Iris pigment epithelial cell (primary cell): ENCODE data around the gene ASXL1.

Source experiments
- DNase-seq: peaks from one replicate; pipeline ENCODE4 v3.0.0-alpha.2; 2011; ENCODE audit warnings: low read depth

ASXL1 gene

GRCh38 chr20:32440758-32441078, 82.6 kb downstream of the ASXL1 start:
- DNase-seq = no peak

DNA sequence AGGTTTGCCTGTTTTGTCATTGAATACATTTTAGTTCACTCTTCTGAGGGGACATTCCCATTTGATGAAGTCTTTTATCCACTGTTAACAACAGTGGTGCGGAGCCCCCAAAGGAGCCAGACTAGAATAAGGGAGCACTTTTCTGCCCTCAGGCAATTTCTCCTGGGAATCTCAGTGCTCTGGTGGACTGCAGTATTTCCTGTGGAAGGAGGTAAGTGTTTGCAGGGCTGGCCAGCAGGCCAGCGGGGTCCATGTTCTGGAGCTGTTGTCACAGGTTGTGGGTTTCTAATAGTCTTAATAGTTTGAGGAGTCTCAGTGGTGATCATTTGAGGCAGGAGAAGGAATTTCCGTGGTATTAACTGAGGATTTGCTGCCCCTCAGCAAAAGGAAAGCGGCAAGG, 83.5 kb downstream of the ASXL1 start:
- no peak for DNase-seq

- no peak for DNase-seq
Measured at GRCh38 chr20:32442630-32443373, 84.7 kb downstream of the ASXL1 start.

GRCh38 chr20:32443386-32443974, 85.3 kb downstream of the ASXL1 start:
- DNase-seq = no peak

GRCh38 chr20:32444474-32445220, 86.5 kb downstream of the ASXL1 start:
- DNase-seq = no peak

DNA sequence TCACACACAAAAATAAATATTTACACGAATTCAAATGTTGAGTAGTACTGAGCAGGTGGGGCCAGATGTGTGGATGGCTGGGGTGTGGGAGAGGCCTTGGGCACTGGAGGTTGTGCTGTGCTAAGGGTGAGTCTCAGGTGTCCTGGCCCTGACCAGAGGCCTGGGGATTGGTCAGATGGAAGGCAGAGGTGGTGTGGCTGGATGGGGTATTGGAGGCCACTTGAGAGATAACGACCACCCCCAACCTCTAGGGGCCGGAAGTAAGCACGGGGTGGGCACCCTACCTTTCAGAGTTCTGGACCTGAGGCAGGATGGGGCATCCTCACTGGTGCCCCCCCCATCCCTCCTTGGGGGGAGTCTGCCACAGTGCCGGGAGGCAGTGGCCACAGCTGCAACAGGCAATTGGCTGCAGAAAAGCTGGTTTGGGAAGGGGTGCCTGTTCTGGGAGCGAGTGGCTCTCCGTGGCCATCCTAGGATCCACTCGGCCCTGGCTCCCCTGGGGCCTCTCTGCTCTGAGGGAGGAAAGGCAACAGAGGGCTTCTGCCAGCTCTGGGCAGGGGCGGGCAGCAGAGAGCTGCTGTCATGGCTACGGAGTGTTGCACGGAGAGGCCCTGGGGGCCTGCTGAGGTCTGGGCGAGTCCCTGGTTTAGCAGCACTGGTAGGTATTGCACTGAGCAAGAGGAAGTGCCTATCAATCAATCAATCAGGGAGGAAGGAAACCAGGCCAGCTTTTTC, 87.6 kb downstream of the ASXL1 start:
- DNase-seq = no peak

- no peak for DNase-seq
Measured at GRCh38 chr20:32446301-32447100, 88.4 kb downstream of the ASXL1 start.

- no peak for DNase-seq
Measured at GRCh38 chr20:32447136-32448027, 89.3 kb downstream of the ASXL1 start.

DNA sequence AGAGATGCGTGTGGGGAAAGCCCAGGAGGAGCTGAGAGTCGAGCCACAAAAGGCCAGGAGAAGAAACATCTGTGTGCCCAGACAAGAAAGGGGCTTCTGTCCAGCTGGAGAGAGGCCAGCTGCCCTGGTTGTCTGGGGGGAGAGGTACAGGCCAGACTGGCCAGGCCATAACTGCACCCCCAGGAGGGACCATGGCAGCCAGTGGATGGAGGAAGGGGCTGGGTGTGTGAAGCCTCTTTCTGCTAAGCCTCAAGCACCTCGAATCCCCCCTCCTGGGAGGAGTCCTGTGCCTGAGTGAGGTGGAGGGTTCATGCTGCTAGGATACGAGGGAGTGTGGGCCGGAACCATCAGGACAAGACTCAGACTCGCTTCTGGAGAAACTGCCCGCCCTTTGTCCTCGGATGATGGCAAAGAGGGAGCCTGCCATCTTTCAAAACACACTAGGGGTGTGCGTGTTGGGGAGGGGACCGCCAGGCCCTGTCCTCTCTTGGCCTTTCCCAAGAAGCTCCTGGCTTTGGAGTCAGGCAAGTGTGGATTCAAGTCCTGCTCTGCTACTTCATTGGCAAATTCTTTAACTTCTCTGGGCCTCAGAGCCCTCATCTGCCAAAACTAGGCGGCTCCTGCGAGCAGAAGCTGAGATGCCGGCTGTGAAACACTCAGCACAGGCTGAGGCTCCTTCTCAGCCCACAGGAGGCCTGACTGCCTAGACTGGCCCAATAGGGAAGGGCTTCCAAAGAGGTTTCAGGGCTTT, 90.3 kb downstream of the ASXL1 start:
- no peak for DNase-seq

DNA sequence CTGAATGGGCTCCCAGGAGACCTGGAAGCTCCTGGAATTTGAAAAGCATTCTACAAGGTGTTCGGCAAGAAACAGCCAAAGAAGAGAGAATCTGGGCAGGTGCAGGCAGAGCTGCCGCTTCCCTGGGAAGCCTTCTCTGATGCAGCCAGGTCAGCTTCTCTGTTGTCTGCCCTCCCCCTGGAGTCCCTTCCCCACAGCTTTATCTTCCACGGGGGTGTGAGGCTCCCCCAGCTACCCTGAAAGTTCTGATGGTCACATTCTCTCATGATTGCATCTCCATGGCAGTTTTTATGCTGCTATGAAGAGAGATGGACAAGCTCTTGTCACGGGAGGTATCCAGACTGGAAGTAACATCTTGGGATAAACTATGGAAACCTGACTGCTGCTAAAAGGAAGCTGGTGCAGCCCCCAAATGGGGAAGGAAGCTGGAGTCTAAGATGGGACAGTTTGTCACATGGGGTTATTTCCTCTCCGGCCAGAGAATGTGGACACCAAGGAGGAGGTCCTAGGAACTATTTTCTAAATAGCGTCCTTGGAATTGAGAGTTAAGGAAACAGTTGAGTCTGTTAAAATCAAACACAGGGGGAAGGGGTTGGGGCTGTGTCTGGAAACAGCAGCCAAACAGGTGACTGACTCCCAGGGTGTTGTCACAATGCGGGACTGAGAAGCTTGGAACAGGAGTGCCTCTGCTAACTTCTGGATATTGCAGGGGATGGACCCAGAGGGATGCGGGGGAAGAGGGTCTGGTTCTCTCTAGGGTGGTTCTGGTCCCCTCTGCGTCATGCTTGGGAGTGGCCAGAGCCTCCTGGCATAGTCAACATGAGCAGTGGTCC, 91.1 kb downstream of the ASXL1 start:
- DNase-seq = no peak

- no peak for DNase-seq
Measured at GRCh38 chr20:32449890-32450401, 91.8 kb downstream of the ASXL1 start.

DNA sequence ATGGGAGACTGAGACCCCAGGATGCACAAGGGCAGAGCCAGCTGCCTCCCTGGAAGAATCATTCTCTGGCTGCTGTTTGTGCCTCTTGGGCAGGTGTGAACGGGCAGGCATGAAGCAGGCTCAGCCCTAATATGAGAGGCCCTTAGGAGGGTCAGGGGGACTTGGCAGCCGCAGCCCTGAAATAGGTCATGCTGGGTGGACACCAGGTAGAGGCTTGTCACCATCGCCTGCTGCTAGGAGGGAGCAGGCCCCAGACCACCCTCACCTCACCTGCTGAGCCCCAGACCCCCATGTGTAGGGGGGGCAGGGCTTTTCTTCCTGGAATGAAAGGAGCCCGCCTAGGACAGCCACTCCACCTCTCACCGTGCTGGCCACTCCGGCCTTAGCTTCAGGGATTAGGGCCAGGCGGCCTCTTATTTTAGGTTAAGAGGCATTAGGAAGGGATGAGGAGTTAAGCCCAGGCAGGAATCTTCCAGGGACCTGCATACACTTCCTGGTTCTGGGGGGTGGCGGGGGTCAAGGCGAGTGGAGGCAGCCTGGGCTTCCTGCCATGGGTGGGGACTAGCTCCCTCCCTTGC, 92.4 kb downstream of the ASXL1 start:
- no peak for DNase-seq

- no peak for DNase-seq
Measured at GRCh38 chr20:32451340-32451681, 93.2 kb downstream of the ASXL1 start.

DNA sequence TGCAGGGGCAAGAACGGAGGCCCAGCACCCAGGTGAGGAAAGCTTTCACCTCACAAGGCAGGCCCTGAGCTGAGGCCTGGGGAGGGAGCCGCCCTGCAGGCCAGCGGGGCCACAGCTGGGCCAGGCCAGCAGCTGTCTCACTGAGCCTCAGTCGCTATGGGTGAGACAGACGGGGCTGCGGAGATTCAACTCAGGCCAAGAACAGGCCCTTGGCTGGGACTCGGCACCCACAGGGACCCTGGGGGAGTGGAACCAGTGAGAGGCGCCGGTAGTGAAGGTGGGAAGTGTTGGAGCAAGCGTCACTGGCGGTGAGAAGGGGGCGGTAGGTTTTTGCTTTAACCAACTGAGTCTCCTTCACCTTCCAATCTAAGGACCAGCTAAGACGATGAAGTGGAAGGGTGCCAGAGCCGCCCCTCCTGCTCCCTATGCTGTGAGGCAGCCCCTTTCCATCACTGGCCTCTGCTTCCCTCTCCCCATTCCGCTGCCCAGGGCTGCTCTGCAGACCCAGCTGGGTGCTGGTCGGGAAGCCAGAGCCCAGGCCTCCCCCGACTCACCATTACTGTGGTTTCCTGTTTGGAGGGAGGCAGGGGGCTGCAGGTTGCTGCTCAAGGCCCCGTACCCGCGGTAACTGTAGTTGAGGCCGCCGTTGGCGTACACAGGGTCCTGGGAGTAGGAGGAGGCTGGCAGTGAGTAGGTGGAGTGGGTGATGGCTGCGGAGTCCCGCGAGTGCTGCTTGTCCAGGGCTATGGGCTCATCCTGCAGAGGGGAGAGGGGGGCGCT, 93.7 kb downstream of the ASXL1 start:
- no peak for DNase-seq

DNA sequence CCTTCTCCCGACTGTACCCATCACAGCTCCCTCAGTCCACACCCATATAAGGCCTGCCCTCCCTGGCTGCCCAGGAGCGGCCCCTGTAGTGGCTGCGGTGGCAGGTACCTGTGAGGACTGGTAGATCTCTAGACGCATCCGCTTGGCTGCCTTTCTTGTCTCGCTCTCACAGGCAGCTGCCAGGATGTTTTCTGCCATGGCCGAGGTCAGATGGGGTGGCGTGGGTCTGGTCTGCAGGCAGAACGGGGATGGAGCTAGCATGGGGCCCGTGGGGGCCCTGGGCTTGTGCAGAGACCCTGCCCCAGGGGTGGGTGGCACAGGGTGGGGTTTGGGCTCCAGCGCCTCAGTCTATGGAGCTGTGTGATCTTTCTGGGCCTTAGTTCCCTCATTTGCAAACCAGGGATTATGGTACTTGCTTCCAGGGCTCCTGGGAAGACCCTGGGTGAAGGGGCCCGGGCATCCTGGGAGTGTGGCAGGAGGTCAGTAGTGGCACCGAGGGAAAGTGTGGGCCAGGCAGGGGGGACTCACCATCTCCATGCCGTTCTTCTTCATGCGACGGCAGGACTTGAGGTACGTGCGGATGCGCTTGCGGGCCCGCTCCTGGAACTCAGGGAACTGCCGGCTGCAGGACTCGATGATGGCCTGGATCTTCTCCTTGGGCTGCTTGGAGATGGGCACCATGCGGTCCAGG, 94.8 kb downstream of the ASXL1 start:
- DNase-seq = no peak

DNA sequence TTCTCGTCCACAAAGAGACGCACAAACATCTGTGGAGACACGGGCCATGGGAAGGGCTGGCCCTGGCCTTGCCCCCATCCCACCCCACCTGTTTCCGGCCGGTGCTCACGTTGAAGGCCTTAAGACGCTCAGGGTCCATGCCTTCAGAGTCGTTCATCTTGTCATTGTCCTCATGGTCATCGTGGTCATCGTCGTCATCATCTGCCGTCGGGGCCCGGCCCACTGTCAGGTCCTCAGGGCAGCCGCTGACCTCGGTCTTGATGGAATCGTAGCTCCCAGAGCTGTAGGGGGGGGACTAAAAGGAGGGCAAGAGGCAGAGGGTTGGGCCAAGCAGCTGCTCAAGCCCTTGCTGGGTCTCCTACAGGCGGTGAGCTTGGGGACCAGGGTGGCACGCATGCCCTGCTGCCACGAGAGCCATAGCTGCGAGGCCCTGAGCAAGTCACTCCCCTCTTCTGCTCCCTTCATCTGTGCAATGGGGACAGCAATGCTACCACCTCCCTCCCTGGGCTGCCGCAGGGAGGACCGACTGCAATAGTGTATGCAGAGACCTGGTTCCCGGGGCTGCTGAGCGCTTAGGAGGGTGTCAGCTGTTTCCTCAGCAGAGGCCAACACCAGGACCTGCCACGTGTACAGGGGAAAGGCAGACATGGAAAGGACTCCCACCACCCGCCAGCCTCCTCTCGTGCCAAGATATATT, 95.5 kb downstream of the ASXL1 start:
- DNase-seq = no peak
